GM21529 (cell line): ENCODE measurements around the gene USP53.
"Not testable (repeated sequence)": the region's sequence is repeated elsewhere in the genome, so short reads cannot be mapped to it uniquely, and the experiment has no call there.

ENCODE experiments used
- ATAC-seq: cut with Tn5 transposase; IDR thresholded peaks from one replicate; pipeline ENCODE4 v1.9.1; 2021; ENCODE audit not compliant: unreplicated experiment

Gene USP53

GRCh38 chr4:119227690-119228089 is 15.2 kb downstream of the USP53 start:
- no peak for ATAC-seq

GRCh38 chr4:119228406-119228805 is 15.9 kb downstream of the USP53 start:
- ATAC-seq: no peak

- no peak for ATAC-seq
Observed at GRCh38 chr4:119229908-119230687, 17.6 kb downstream of the USP53 start.

GRCh38 chr4:119231491-119231890 is 19.0 kb downstream of the USP53 start:
- no peak for ATAC-seq

- ATAC-seq: no peak
Observed at GRCh38 chr4:119232286-119232685, 19.8 kb downstream of the USP53 start.

GRCh38 chr4:119233191-119233590 is 20.7 kb downstream of the USP53 start:
- ATAC-seq: no peak

GRCh38 chr4:119233750-119234149 is 21.2 kb downstream of the USP53 start:
- ATAC-seq: no peak

GRCh38 chr4:119237201-119237600 is 24.7 kb downstream of the USP53 start:
- no peak for ATAC-seq

- no peak for ATAC-seq
Observed at GRCh38 chr4:119237642-119238041, 25.1 kb downstream of the USP53 start.

GRCh38 chr4:119238068-119238722 is 25.7 kb downstream of the USP53 start:
- ATAC-seq: peak; percentile 98

- ATAC-seq: no peak
Observed at GRCh38 chr4:119240128-119240527, 27.6 kb downstream of the USP53 start.

GRCh38 chr4:119240568-119240967 is 28.1 kb downstream of the USP53 start:
- no peak for ATAC-seq

GRCh38 chr4:119242417-119242816 is 29.9 kb downstream of the USP53 start:
- no peak for ATAC-seq

GRCh38 chr4:119243868-119244267 is 31.4 kb downstream of the USP53 start:
- ATAC-seq: no peak

- no peak for ATAC-seq
Observed at GRCh38 chr4:119244344-119244743, 31.8 kb downstream of the USP53 start.

GRCh38 chr4:119244832-119245231 is 32.3 kb downstream of the USP53 start:
- no peak for ATAC-seq

- ATAC-seq: no peak
Observed at GRCh38 chr4:119246177-119246733, 33.7 kb downstream of the USP53 start.

GRCh38 chr4:119251037-119251436 is 38.5 kb downstream of the USP53 start:
- ATAC-seq: not testable (repeated sequence)

- not testable (repeated sequence) for ATAC-seq
Observed at GRCh38 chr4:119255223-119255622, 42.7 kb downstream of the USP53 start.

- no peak for ATAC-seq
Observed at GRCh38 chr4:119260528-119260927, 48.0 kb downstream of the USP53 start.

- ATAC-seq: no peak
Observed at GRCh38 chr4:119261986-119262385, 49.5 kb downstream of the USP53 start.

GRCh38 chr4:119264743-119265142 is 52.2 kb downstream of the USP53 start:
- no peak for ATAC-seq
